Measurements from ENCODE around the gene SH3RF3.

DNA sequence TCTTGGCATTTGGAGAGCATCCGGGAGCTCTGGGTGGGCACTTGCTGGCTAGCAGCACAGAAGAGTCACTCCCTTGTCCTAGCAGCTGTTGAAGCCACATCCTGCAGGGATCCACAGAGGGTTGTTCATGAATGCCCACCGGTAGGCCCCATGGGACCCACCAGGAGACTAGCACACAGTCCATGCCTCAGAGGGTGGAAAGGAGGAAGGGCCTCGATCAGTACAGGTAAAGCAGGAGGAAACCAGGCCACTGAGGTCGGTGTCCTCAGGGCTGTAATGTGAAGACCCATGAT is 279.0 kb downstream of the SH3RF3 start:
- TF ChIP-seq, protein P1, sequence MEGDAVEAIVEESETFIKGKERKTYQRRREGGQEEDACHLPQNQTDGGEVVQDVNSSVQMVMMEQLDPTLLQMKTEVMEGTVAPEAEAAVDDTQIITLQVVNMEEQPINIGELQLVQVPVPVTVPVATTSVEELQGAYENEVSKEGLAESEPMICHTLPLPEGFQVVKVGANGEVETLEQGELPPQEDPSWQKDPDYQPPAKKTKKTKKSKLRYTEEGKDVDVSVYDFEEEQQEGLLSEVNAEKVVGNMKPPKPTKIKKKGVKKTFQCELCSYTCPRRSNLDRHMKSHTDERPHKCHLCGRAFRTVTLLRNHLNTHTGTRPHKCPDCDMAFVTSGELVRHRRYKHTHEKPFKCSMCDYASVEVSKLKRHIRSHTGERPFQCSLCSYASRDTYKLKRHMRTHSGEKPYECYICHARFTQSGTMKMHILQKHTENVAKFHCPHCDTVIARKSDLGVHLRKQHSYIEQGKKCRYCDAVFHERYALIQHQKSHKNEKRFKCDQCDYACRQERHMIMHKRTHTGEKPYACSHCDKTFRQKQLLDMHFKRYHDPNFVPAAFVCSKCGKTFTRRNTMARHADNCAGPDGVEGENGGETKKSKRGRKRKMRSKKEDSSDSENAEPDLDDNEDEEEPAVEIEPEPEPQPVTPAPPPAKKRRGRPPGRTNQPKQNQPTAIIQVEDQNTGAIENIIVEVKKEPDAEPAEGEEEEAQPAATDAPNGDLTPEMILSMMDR (IDR thresholded peaks at IDR 0.05), result no peak
- no peak for TF ChIP-seq POLR2AphosphoS5 (IDR thresholded peaks at IDR 0.05)
- no peak for TF ChIP-seq POLR2A (IDR thresholded peaks at IDR 0.05)
- no peak for TF ChIP-seq EP300 (IDR thresholded peaks at IDR 0.05)

Data from upper lobe of left lung (tissue), 4 donors.